ENCODE results near the gene LHPP.

The LHPP gene

GRCh38 chr10:124601431-124602120 is 140.0 kb downstream of the LHPP start:
- no peak for TF ChIP-seq JUND (IDR thresholded peaks at IDR 0.05; ENCODE audit: low read depth)
- DNase-seq (ENCODE audit: low read depth in 1 of 2, low spot score in 1 of 2): no peak
- in situ Hi-C loops (cut with HindIII; ENCODE audit: low pct_unique_long_range_greater_than_20kb, low sequenced_read_pairs): no loop called here

GRCh38 chr10:124602121-124602561 is 140.5 kb downstream of the LHPP start:
- in situ Hi-C loops (cut with HindIII; ENCODE audit: low pct_unique_long_range_greater_than_20kb, low sequenced_read_pairs): no loop called here
- TF ChIP-seq JUND (IDR thresholded peaks at IDR 0.05; ENCODE audit: low read depth): no peak
- no peak for DNase-seq (ENCODE audit: low read depth in 1 of 2, low spot score in 1 of 2)

- no peak for TF ChIP-seq JUND (IDR thresholded peaks at IDR 0.05; ENCODE audit: low read depth)
- no peak for DNase-seq (ENCODE audit: low read depth in 1 of 2, low spot score in 1 of 2)
- in situ Hi-C loops (cut with HindIII; ENCODE audit: low pct_unique_long_range_greater_than_20kb, low sequenced_read_pairs): no loop called here
Observed at GRCh38 chr10:124602646-124603365, 141.2 kb downstream of the LHPP start.

- in situ Hi-C loops (cut with HindIII; ENCODE audit: low pct_unique_long_range_greater_than_20kb, low sequenced_read_pairs): no loop called here
- no peak for TF ChIP-seq JUND (IDR thresholded peaks at IDR 0.05; ENCODE audit: low read depth)
Observed at GRCh38 chr10:124603376-124604213, 142.0 kb downstream of the LHPP start.

GRCh38 chr10:124604214-124605000 is 142.8 kb downstream of the LHPP start:
- DNase-seq (ENCODE audit: low read depth in 1 of 2, low spot score in 1 of 2): no peak
- in situ Hi-C loops (cut with HindIII; ENCODE audit: low pct_unique_long_range_greater_than_20kb, low sequenced_read_pairs): no loop called here
- no peak for TF ChIP-seq JUND (IDR thresholded peaks at IDR 0.05; ENCODE audit: low read depth)

More at GRCh38 chr10:124603376-124604213, 142.0 kb downstream of the LHPP start:
- no peak for DNase-seq (ENCODE audit: low read depth in 1 of 2, low spot score in 1 of 2)

GRCh38 chr10:124605001-124605370 is 143.4 kb downstream of the LHPP start:
- TF ChIP-seq JUND (IDR thresholded peaks at IDR 0.05; ENCODE audit: low read depth): no peak
- in situ Hi-C loops (cut with HindIII; ENCODE audit: low pct_unique_long_range_greater_than_20kb, low sequenced_read_pairs): no loop called here
- DNase-seq (ENCODE audit: low read depth in 1 of 2, low spot score in 1 of 2): no peak

GRCh38 chr10:124605481-124605855 is 143.8 kb downstream of the LHPP start:
- in situ Hi-C loops (cut with HindIII; ENCODE audit: low pct_unique_long_range_greater_than_20kb, low sequenced_read_pairs): no loop called here
- no peak for DNase-seq (ENCODE audit: low read depth in 1 of 2, low spot score in 1 of 2)
- no peak for TF ChIP-seq JUND (IDR thresholded peaks at IDR 0.05; ENCODE audit: low read depth)

GRCh38 chr10:124605856-124606812 is 144.5 kb downstream of the LHPP start:
- no peak for DNase-seq (ENCODE audit: low read depth in 1 of 2, low spot score in 1 of 2)
- no peak for TF ChIP-seq JUND (IDR thresholded peaks at IDR 0.05; ENCODE audit: low read depth)
- in situ Hi-C loops (cut with HindIII; ENCODE audit: low pct_unique_long_range_greater_than_20kb, low sequenced_read_pairs): no loop called here

- in situ Hi-C loops (cut with HindIII; ENCODE audit: low pct_unique_long_range_greater_than_20kb, low sequenced_read_pairs): no loop called here
- DNase-seq (ENCODE audit: low read depth in 1 of 2, low spot score in 1 of 2): no peak
- TF ChIP-seq JUND (IDR thresholded peaks at IDR 0.05; ENCODE audit: low read depth): no peak
Observed at GRCh38 chr10:124606822-124607221, 145.2 kb downstream of the LHPP start.

GRCh38 chr10:124607693-124608092 is 146.1 kb downstream of the LHPP start:
- in situ Hi-C loops (cut with HindIII; ENCODE audit: low pct_unique_long_range_greater_than_20kb, low sequenced_read_pairs): no loop called here
- no peak for TF ChIP-seq JUND (IDR thresholded peaks at IDR 0.05; ENCODE audit: low read depth)
- no peak for DNase-seq (ENCODE audit: low read depth in 1 of 2, low spot score in 1 of 2)

GRCh38 chr10:124608093-124608721 is 146.6 kb downstream of the LHPP start:
- DNase-seq (ENCODE audit: low read depth in 1 of 2, low spot score in 1 of 2): no peak
- TF ChIP-seq JUND (IDR thresholded peaks at IDR 0.05; ENCODE audit: low read depth): no peak
- in situ Hi-C loops (cut with HindIII; ENCODE audit: low pct_unique_long_range_greater_than_20kb, low sequenced_read_pairs): no loop called here

All from T47D (cell line).